K562 (cell line): ENCODE measurements around the gene PCNX3. TPM values are rescaled to one million over a fixed set of nuclear protein-coding genes. Genes with fewer than 3 reads are reported as not detected.

Source experiments
- ATAC-seq: fragments of 200-7000 bp; cut with Tn5 transposase; 3 replicates; pipeline ENCODE4 v1.9.1; 2020; ENCODE audit warnings: moderate library complexity
- BruUV-seq: library from RNA; stranded (reverse); fragments of 400-500 nt; replicated peaks from 2 replicates; lab custom pipeline; 2021; lab: Mats Ljungman, UMichigan
- CTCF ChIA-PET: fragments of 300-600 bp; formaldehyde crosslinking; extraction: SDS; loops from one replicate; lab custom pipeline; 2021; ENCODE audit warnings: low intra/inter-chr PET ratio; lab: Yijun Ruan, JAX
- POLR2A ChIA-PET: fragments of 300-600, 350-650 bp; sonication (Branson Sonifier 250); formaldehyde crosslinking; extraction: SDS; loops from one replicate; lab custom pipeline; 2021; ENCODE audit warnings: antibody characterized with exemption, inconsistent platforms; lab: Yijun Ruan, JAX
- DNase-seq, 4 experiments: peaks; one replicate each; pipeline versions ENCODE4 v3.0.0 to v3.0.0-alpha.2; 2011 to 2018; ENCODE audit warnings: low spot score in 3 of 4, mixed read lengths in 3 of 4; ENCODE audit errors: extremely low read depth in 1 of 4
- FAIRE-seq: peaks from 2 replicates; lab custom pipeline; 2011; peaks lifted over from hg19 to GRCh38; lab: Jason Lieb, UNC
- H2AFZ ChIP-seq: 2 replicates; pipeline ENCODE4 v1.6.0; 2011; ENCODE audit warnings: low read depth, low read length, control low read depth, inconsistent platforms
- H3K27ac ChIP-seq: fragments of 200-600 bp; 3 replicates; pipeline ENCODE4 v1.8.0; 2011; ENCODE audit warnings: low read depth, mild to moderate bottlenecking, control low read depth, inconsistent platforms, low read length, moderate library complexity, mixed read lengths; ENCODE audit errors: extremely low read depth
- H3K27me3 ChIP-seq, 2 experiments: fragments of 300-600 bp in 1 of 2; 2 replicates in 1 of 2; 3 replicates in 1 of 2; pipeline versions ENCODE4 v1.6.0 to v1.8.0; 2011; ENCODE audit warnings: inconsistent platforms in 2 of 2, low read length in 2 of 2, mild to moderate bottlenecking in 1 of 2, mixed read lengths in 1 of 2, moderate library complexity in 1 of 2; ENCODE audit not compliant: control insufficient read depth in 2 of 2, insufficient read depth in 2 of 2
- H3K36me3 ChIP-seq: fragments of 300-600 bp; 3 replicates; pipeline ENCODE4 v1.8.0; 2011; ENCODE audit warnings: mild to moderate bottlenecking, low read length, inconsistent platforms; ENCODE audit not compliant: control insufficient read depth, insufficient read depth
- H3K4me1 ChIP-seq, 2 experiments: fragments of 200-600 bp in 1 of 2; replicated peaks in 1 of 2; 2 replicates in 1 of 2; 3 replicates in 1 of 2; pipeline versions ENCODE4 v1.5.1 to v1.8.0; 2011; ENCODE audit warnings: inconsistent platforms in 2 of 2, low read length in 2 of 2, mild to moderate bottlenecking in 1 of 2, mixed read lengths in 1 of 2, moderate library complexity in 1 of 2; ENCODE audit not compliant: control insufficient read depth in 2 of 2, insufficient read depth in 2 of 2
- H3K4me2 ChIP-seq: 2 replicates; pipeline ENCODE4 v1.6.1; 2011; ENCODE audit warnings: low read length, control low read depth, inconsistent platforms, mixed read lengths; ENCODE audit not compliant: insufficient read depth
- H3K4me3 ChIP-seq: fragments of 200-600 bp; sonication (generic), shearing (Covaris generic); 2 replicates; pipeline ENCODE4 v1.5.1; 2016; ENCODE audit warnings: control low read depth, inconsistent platforms
- H3K79me2 ChIP-seq: fragments of 200-600 bp; 3 replicates; pipeline ENCODE4 v1.8.0; 2011; ENCODE audit warnings: low read length, inconsistent platforms; ENCODE audit not compliant: control insufficient read depth, insufficient read depth
- H3K9ac ChIP-seq, 2 experiments: 2 replicates each; pipeline versions ENCODE4 v1.6.0 to v1.6.1; 2011; ENCODE audit warnings: low read depth in 2 of 2, low read length in 2 of 2, control low read depth in 1 of 2, inconsistent platforms in 1 of 2, mild to moderate bottlenecking in 1 of 2, mixed read lengths in 1 of 2; ENCODE audit not compliant: insufficient read depth in 1 of 2
- H3K9me1 ChIP-seq: one replicate; pipeline ENCODE4 v1.6.0; 2011; ENCODE audit warnings: inconsistent platforms, mild to moderate bottlenecking, low read length, moderate library complexity; ENCODE audit not compliant: control insufficient read depth, insufficient read depth
- H3K9me3 ChIP-seq: replicated peaks from 2 replicates; pipeline ENCODE4 v1.5.1; 2011; ENCODE audit warnings: low read depth, low read length, inconsistent platforms; ENCODE audit not compliant: control insufficient read depth, insufficient read depth
- H4K20me1 ChIP-seq: replicated peaks from 2 replicates; pipeline ENCODE4 v1.6.1; 2011; ENCODE audit warnings: low read length, inconsistent platforms, mixed read lengths; ENCODE audit not compliant: control insufficient read depth, insufficient read depth
- ARHGAP35 ChIP-seq: fragments of 450-650 bp; IDR thresholded peaks from 2 replicates; pipeline ENCODE4 v1.6.1; 2018; ENCODE audit not compliant: partially characterized antibody
- CBX8 ChIP-seq: fragments of 200-600 bp; sonication (generic); IDR thresholded peaks from 2 replicates; pipeline ENCODE4 v1.6.1; 2012; ENCODE audit warnings: borderline replicate concordance, mixed run types, low read depth, mild to moderate bottlenecking, moderate library complexity, mixed read lengths, low read length, control low read depth, inconsistent platforms; ENCODE audit not compliant: poor library complexity, severe bottlenecking; ENCODE audit errors: extremely low read depth
- E2F3 ChIP-seq: fragments of 250-450 bp; sonication (Bioruptor Pico); IDR thresholded peaks from 2 replicates; pipeline ENCODE4 v1.4.0; 2020; ENCODE audit warnings: mild to moderate bottlenecking
- HNRNPH1 ChIP-seq: fragments of 200-400 bp; formaldehyde crosslinking; optimal IDR thresholded peaks from 2 replicates; pipeline ENCODE3; 2017; ENCODE audit warnings: low read depth, mild to moderate bottlenecking, low read length, moderate library complexity
- KAT2B ChIP-seq: IDR thresholded peaks from one replicate; pipeline ENCODE4 v1.6.1; 2012; ENCODE audit warnings: low read depth, mild to moderate bottlenecking, control low read depth, inconsistent platforms, low read length, moderate library complexity
- MED1 ChIP-seq: sonication (generic); formaldehyde crosslinking; IDR thresholded peaks from 2 replicates; pipeline ENCODE4 v1.8.1; 2023; ENCODE audit warnings: missing genetic modification reagents, borderline replicate concordance
- MTA2 ChIP-seq: fragments of 450-650 bp; IDR thresholded peaks from 2 replicates; pipeline ENCODE4 v1.6.1; 2016; ENCODE audit warnings: low read depth
- NFIC ChIP-seq: fragments of 450-650 bp; IDR thresholded peaks from 2 replicates; pipeline ENCODE4 v1.6.1; 2017; ENCODE audit warnings: mild to moderate bottlenecking, inconsistent platforms
- PHF21A ChIP-seq: fragments of 450-650 bp; IDR thresholded peaks from 2 replicates; pipeline ENCODE4 v1.6.1; 2017; ENCODE audit warnings: low read depth, borderline replicate concordance
- POLR2G ChIP-seq: fragments of 200-400 bp; formaldehyde crosslinking; IDR thresholded peaks from 2 replicates; pipeline ENCODE4 v1.6.1; 2017; ENCODE audit warnings: low read depth, mild to moderate bottlenecking, antibody characterized with exemption, low read length, moderate library complexity
- RBFOX2 ChIP-seq: fragments of 200-400 bp; formaldehyde crosslinking; IDR thresholded peaks from 2 replicates; pipeline ENCODE4 v1.6.1; 2017; ENCODE audit warnings: low read depth, mild to moderate bottlenecking, low read length, moderate library complexity
- RBM22 ChIP-seq: fragments of 200-400 bp; formaldehyde crosslinking; IDR thresholded peaks from 2 replicates; pipeline ENCODE4 v1.6.1; 2018; ENCODE audit warnings: low read length, low read depth; ENCODE audit not compliant: poor library complexity, severe bottlenecking
- STAG1 ChIP-seq: sonication (generic); formaldehyde crosslinking; IDR thresholded peaks from 2 replicates; pipeline ENCODE4 v1.5.0; 2020; ENCODE audit warnings: missing genetic modification reagents, borderline replicate concordance
- STAT5B ChIP-seq: fragments of 250-450 bp; sonication (Bioruptor Pico); IDR thresholded peaks from 2 replicates; pipeline ENCODE4 v1.8.0; 2021; ENCODE audit warnings: mild to moderate bottlenecking, inconsistent platforms
- ZNF253 ChIP-seq: fragments of 250-450 bp; sonication (Bioruptor Pico); conservative IDR thresholded peaks from 2 replicates; pipeline ENCODE4 v1.6.1; 2021; ENCODE audit warnings: mild to moderate bottlenecking
- ZNF780A ChIP-seq: fragments of 250-450 bp; sonication (Bioruptor Pico); IDR thresholded peaks from 2 replicates; pipeline ENCODE4 v1.5.0; 2021; ENCODE audit warnings: mild to moderate bottlenecking
- WGBS: fragments of 100-300 bp; shearing (Covaris generic); methylation state at CpG from one replicate; pipeline ENCODE4 v1.1.6; 2016; ENCODE audit warnings: low coverage, mixed read lengths; ENCODE audit not compliant: insufficient coverage; ENCODE audit errors: missing lambda C conversion rate; 5-methylcytosine and 5-hydroxymethylcytosine counted together
- in situ Hi-C: fragments of 300-500 bp; cut with MboI; formaldehyde crosslinking; loops from 4 replicates; pipeline ENCODE4 v1.15.0; 2018; ENCODE audit warnings: inconsistent platforms, mixed read lengths
- intact Hi-C: fragments of 100-400 bp; cut with micrococcal nuclease; formaldehyde crosslinking; loops from 2 replicates; pipeline ENCODE4 v1.14.2; 2022
- polyA plus RNA-seq, 8 experiments: library from polyadenylated mRNA; depleted of rRNA in 4 of 8; stranded (reverse) in 5 of 8; unstranded in 3 of 8; fragments of >200 nt; fragmentation: Nextera tagmentation in 2 of 8; fragmentation: Illumina TruSeq in 1 of 8; extraction: Ambion mirVana in 2 of 8; extraction: Trizol in 1 of 8; gene quantifications; 2 replicates each; pipeline versions ENCODE4 v1.2.1 to v1.2.3, GENCODE V29; 2011 to 2014; ENCODE audit warnings: inconsistent platforms in 1 of 8, missing spikeins in 1 of 8
- total RNA-seq, 7 experiments: library from RNA; depleted of rRNA in 6 of 7; stranded (reverse); fragments of >200 nt in 6 of 7; fragmentation: Illumina TruSeq in 2 of 7; extraction: Trizol in 2 of 7; gene quantifications; 2 replicates each; pipeline versions ENCODE4 v1.2.1 to v1.2.3, GENCODE V29; 2011 to 2021; ENCODE audit warnings: low replicate concordance in 1 of 7

The PCNX3 gene
- total and polyA plus RNA-seq, 9 of the 15 experiments (the other 6 are each of a cell fraction or from before 2014, with no cell fraction given) = 0.11 to 47.8 (median 12.8) TPM

DNA sequence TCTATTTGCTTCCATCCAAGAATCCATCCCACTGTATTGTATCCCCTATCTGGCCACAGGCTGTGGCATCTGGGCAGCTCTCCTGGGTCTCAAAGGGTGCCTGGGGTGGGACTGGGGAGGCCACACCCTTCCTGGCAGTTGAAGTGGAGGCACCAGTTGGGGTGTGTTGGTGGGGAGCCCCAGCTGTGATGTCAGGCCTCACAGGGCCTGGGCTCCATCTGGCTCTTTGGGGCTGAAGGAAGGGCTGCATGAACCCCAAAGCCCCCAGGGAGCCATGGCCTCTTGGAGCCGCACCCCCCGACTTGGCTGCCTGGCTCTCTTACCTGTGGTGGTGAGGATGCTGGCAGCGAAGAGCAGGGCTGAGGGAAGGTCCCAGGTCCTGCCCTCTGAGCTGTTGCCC is 20.4 kb upstream of the PCNX3 start:
- CTCF ChIA-PET = no interaction called here
- no peak overlapping the region for H3K4me3 ChIP-seq
- TF ChIP-seq MED1 (CRISPR knock-in tag) (0 out of 2 replicates have a peak, but pooled peaks have one; percentile 44), MTA2 (no peak)
- H3K9ac ChIP-seq = peak overlapping the region in 1 of 2 experiments; percentile 82; a peak in 2 of 4 replicates
- no peaks in the 10 kb centered on the region for H3K27me3 ChIP-seq
- no peak overlapping the region for H3K4me2 ChIP-seq
- H3K27ac ChIP-seq = no peak overlapping the region
- no peaks in the 10 kb centered on the region for H3K9me3 ChIP-seq
- ATAC-seq = no peak
- POLR2A ChIA-PET = interaction anchor here (0.6 to 3.4 kb wide), 12 partner anchors 9 to 556 kb away, joined by 3 to 17 read pairs (median 4); partner anchors contain the start of genes MALAT1, PCNX3 and ZNRD2
- intact Hi-C loops = no loop called here
- peaks cover 45% of the 10 kb centered on the region; the same call in 2 of the 3 replicates for H3K36me3 ChIP-seq
- no TSS peak for BruUV-seq
- H3K79me2 ChIP-seq = no peaks in the 10 kb centered on the region
- H3K9me1 ChIP-seq = no peaks in the 10 kb centered on the region
- H4K20me1 ChIP-seq = no peaks in the 10 kb centered on the region
- in situ Hi-C loops = no loop called here
- 91% methylated on average over 3 of the region's 3 CpGs for WGBS
- peak in 1 of 4 experiments; percentile 24 for DNase-seq
- no peak overlapping the region for H2AFZ ChIP-seq
- no peak for FAIRE-seq
- H3K4me1 ChIP-seq = peaks cover 6 to 51% of the 10 kb centered on the region in 2 experiments; a peak in 4 of 5 replicates

DNA sequence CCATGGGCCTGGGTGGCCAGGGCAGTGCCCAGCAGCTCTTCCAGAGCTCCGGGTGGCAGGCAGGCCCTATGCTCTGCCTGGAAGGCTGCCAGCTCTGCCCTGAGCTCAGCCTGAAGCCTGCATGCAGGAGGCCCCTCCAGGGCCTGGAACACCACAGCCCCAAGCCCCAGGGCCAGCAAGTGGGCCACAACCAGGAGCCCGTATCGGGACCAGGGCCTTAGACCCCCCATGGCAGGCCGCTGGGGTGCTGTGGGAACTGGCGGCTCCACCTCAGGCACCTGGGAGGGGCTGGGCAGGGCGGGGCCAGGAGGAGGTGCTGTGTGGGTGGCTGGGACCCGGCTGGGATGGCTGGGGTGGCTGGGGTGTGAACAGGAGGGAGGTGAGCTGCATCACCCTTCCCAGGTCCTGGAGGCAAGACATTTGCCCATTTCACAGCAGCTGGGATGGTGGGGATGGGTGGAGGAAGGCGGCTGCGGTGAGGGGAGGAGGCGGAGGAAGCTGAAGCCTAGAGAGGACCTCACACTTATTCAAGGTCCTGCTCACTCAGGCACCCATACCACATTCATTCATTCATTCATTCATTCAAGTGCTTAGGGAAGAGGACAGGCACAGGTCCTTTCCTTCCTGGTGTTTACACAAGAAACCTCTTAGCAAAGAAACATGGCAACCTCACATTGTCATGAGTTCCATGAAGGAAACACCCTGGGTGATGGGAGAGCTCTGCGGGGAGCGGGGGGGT is 19.9 kb upstream of the PCNX3 start, which contains the start of gene KCNK7:
TSS of gene KCNK7 (minus strand) at position 258 of the 739 bp plus-strand sequence. CDS start at position 230, 28 bp downstream.
- in situ Hi-C loops = no loop called here
- BruUV-seq = no TSS peak
- H3K79me2 ChIP-seq = no peaks in the 10 kb centered on the region
- H3K9me1 ChIP-seq = no peaks in the 10 kb centered on the region
- H3K27me3 ChIP-seq = no peaks in the 10 kb centered on the region
- H3K4me3 ChIP-seq = no peak within 1 kb of the TSS
- ChIA-PET POLR2A (interaction anchor here (0.6 to 3.4 kb wide), 11 partner anchors 8 to 556 kb away, joined by 3 to 17 read pairs (median 4); partner anchors contain the start of genes MALAT1 and PCNX3), CTCF (no interaction called here)
- peaks cover 6 to 47% of the 10 kb centered on the region in 2 experiments; a peak in 4 of 5 replicates for H3K4me1 ChIP-seq
- 35% methylated on average over 8 of the region's 12 CpGs for WGBS
- no peak within 1 kb of the TSS for H3K4me2 ChIP-seq
- ATAC-seq (peak; percentile 64), FAIRE-seq (peak; percentile 54), DNase-seq (peak; percentile 51 to 73 (median 68))
- H2AFZ ChIP-seq = no peak within 1 kb of the TSS
- no peaks in the 10 kb centered on the region for H3K9me3 ChIP-seq
- peaks cover 39% of the 10 kb centered on the region; the same call in 1 of the 3 replicates for H3K36me3 ChIP-seq
- H3K27ac ChIP-seq = no peak within 1 kb of the TSS
- H4K20me1 ChIP-seq = no peaks in the 10 kb centered on the region
- H3K9ac ChIP-seq = peak within 1 kb of the TSS in 1 of 2 experiments; percentile 82; a peak in 2 of 4 replicates
- intact Hi-C loops = no loop called here
- TF ChIP-seq ZNF780A (CRISPR knock-in tag) (no peak), STAG1 (CRISPR knock-in tag) (no peak), RBM22 (peak; percentile 40), E2F3 (no peak), POLR2G (peak; percentile 76), ZNF253 (CRISPR knock-in tag) (no peak), KAT2B (no peak), NFIC (peak; percentile 74), HNRNPH1 (no peak), RBFOX2 (peak; percentile 36; the same call in 1 of the 2 replicates), PHF21A (no peak), ARHGAP35 (no peak), CBX8 (no peak), STAT5B (CRISPR knock-in tag) (no peak)
